ENCODE results near the gene APAF1. TPM values are rescaled to one million over a fixed set of nuclear protein-coding genes. Genes with fewer than 3 reads are reported as not detected.

The APAF1 gene
- total and polyA plus RNA-seq, 9 of the 15 experiments (the other 6 are each of a cell fraction or from before 2014, with no cell fraction given) = 5.1 to 15.7 (median 9.9) TPM

GRCh38 chr12:98644712-98645571, at the start of gene APAF1, which contains the start of gene IKBIP (continued):
- peak; percentile 71; the same call in 1 of the 2 replicates for TF ChIP-seq CREB3 (tag; conservative IDR thresholded peaks at IDR 0.05; ENCODE audit: low read depth)
- no peak for TF ChIP-seq PCBP2 (IDR thresholded peaks at IDR 0.05; ENCODE audit: low read depth, low read length, poor library complexity, severe bottlenecking)
- TF ChIP-seq ARID2 (IDR thresholded peaks at IDR 0.05) = no peak
- TF ChIP-seq ZNF561 (CRISPR knock-in tag; conservative IDR thresholded peaks at IDR 0.05) = no peak
- TF ChIP-seq MNT (conservative IDR thresholded peaks at IDR 0.05) = peak; percentile 47 to 70; a peak in 1 of 4 replicates
- peak; percentile 51; the same call in 1 of the 2 replicates for TF ChIP-seq ZNF175 (CRISPR knock-in tag; IDR thresholded peaks at IDR 0.05; ENCODE audit: low read depth)
- TF ChIP-seq TFAM (CRISPR knock-in tag; conservative IDR thresholded peaks at IDR 0.05) = no peak
- no peak for TF ChIP-seq HMBOX1 (IDR thresholded peaks at IDR 0.05)
- TF ChIP-seq ZNF766 (CRISPR knock-in tag; conservative IDR thresholded peaks at IDR 0.05) = peak; percentile 95
- TF ChIP-seq TRIM24 (IDR thresholded peaks at IDR 0.05) = peak in 1 of 2 experiments; percentile 63; a peak in 2 of 4 replicates
- peak; percentile 76 for TF ChIP-seq SAP30 (IDR thresholded peaks at IDR 0.05; ENCODE audit: borderline replicate concordance, insufficient read depth, low read depth, low read length, poor library complexity, severe bottlenecking)
- no peak for TF ChIP-seq NFXL1 (CRISPR knock-in tag; IDR thresholded peaks at IDR 0.05)
- no peak for TF ChIP-seq ZNF12 (CRISPR knock-in tag; IDR thresholded peaks at IDR 0.05)
- TF ChIP-seq ILK (tag; IDR thresholded peaks at IDR 0.05; ENCODE audit: borderline replicate concordance, low read depth) = no peak
- TF ChIP-seq ATF1 (CRISPR knock-in tag; IDR thresholded peaks at IDR 0.05) = no peak; the same call in 1 of the 2 replicates
- TF ChIP-seq ATF1 (tag; IDR thresholded peaks at IDR 0.05) = peak; percentile 63
- TF ChIP-seq CTBP1 (IDR thresholded peaks at IDR 0.05; ENCODE audit: borderline replicate concordance) = peak; percentile 88
- TF ChIP-seq POLR3G (IDR thresholded peaks at IDR 0.05; ENCODE audit: extremely low read depth, insufficient read length, insufficient replicate concordance) = no peak
- TF ChIP-seq ZNF780A (CRISPR knock-in tag; IDR thresholded peaks at IDR 0.05) = no peak
- no peak for TF ChIP-seq KHSRP (IDR thresholded peaks at IDR 0.05)
- TF ChIP-seq ZNF644 (tag; IDR thresholded peaks at IDR 0.05; ENCODE audit: low read depth) = peak; percentile 48; the same call in 1 of the 2 replicates
- peak; percentile 65; the same call in 1 of the 2 replicates for TF ChIP-seq PHF8 (IDR thresholded peaks at IDR 0.05; ENCODE audit: borderline replicate concordance, low read length)
- TF ChIP-seq YY1 (IDR thresholded peaks at IDR 0.05; ENCODE audit: borderline replicate concordance in 1 of 3, control insufficient read depth in 1 of 3, extremely low read depth in 1 of 3, insufficient read depth in 3 of 3, insufficient read length in 1 of 3, insufficient replicate concordance in 2 of 3, low read depth in 1 of 3, low read length in 2 of 3) = peak in 1 of 3 experiments; percentile 58
- peak; percentile 33 for TF ChIP-seq MEIS2 (IDR thresholded peaks at IDR 0.05; ENCODE audit: partially characterized antibody)

All from K562 (cell line).